ENCODE measurements around the gene LMBRD2.

DNA sequence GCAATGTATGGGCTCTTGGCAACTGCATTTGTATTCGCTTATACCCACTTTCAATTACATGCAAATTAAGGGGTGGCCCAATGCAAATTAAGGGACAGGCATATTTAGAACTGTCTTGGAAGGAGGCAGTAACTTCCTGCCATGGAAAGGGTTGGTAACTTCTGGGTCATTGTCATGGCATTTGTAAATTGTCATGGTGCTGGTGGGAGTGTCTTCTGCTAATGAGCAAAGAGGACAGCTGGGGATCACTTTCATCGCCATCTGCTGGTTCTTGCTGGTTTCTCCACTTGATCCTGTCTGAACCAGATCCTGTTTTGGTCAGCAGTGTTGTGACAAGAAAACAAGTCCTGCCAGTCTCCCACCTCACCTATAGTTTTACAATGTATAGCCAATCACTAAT lies 61.7 kb downstream of the LMBRD2 start:
- TF ChIP-seq GATA2 (IDR thresholded peaks at IDR 0.05; ENCODE audit: low read depth, low read length) (no peak), GATA3 (IDR thresholded peaks at IDR 0.05; ENCODE audit: low read depth, low read length) (no peak)

All from SH-SY5Y (cell line).